NCI-H2171 treated with DMSO at 0.1 percent for 48 hours (cell line): Measurements from ENCODE around the gene VTI1A.
A peak's percentile ranks its signal among the peaks of the same experiment; 100 is the strongest.
"Not testable (repeated sequence)": the region's sequence is repeated elsewhere in the genome, so short reads cannot be mapped to it uniquely, and the experiment has no call there.

Experiments used
- DNase-seq: peaks from one replicate; lab custom pipeline; 2025; lab: John Stamatoyannopoulos, UW

Gene VTI1A

GRCh38 chr10:112446855-112447619, at the start of gene VTI1A, which contains the start of gene ZDHHC6:
Gene VTI1A (plus strand): TSS chr10:112447215. CDS start chr10:112447374, 159 bp downstream.
Gene ZDHHC6 (minus strand): TSS chr10:112446914. CDS start chr10:112445436, 1,478 bp downstream.
- peak; percentile 75 for DNase-seq

DNA sequence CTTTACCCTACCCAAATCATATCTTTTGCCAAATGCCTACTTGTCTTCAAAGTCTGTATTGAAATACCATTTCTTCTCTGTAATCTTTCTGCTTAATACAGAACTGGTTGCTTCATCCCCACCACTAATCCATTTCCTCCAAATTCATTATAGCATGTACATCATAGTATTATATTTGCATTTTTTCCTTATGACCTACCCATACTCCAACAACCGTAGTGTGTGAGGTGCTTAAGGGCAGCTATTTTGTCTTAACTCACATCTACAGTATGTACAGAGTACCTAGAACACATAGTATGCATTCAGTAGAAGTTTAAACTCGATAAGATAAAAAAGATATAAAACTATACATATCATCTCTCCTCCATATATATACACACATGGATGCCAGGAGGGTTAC, 49.4 kb upstream of the VTI1A start:
- no peak for DNase-seq

- no peak for DNase-seq
These were observed 44.1 kb upstream of the VTI1A start for GRCh38 chr10:112402917-112403316.

GRCh38 chr10:112404617-112405016, 42.4 kb upstream of the VTI1A start:
- no peak for DNase-seq

GRCh38 chr10:112406806-112407205, 40.2 kb upstream of the VTI1A start:
- not testable (repeated sequence) for DNase-seq

- DNase-seq: no peak
These were observed 39.3 kb upstream of the VTI1A start for GRCh38 chr10:112407696-112408095.

GRCh38 chr10:112409299-112409698, 37.7 kb upstream of the VTI1A start:
- DNase-seq: no peak

GRCh38 chr10:112409755-112410154, 37.3 kb upstream of the VTI1A start:
- DNase-seq: no peak

DNA sequence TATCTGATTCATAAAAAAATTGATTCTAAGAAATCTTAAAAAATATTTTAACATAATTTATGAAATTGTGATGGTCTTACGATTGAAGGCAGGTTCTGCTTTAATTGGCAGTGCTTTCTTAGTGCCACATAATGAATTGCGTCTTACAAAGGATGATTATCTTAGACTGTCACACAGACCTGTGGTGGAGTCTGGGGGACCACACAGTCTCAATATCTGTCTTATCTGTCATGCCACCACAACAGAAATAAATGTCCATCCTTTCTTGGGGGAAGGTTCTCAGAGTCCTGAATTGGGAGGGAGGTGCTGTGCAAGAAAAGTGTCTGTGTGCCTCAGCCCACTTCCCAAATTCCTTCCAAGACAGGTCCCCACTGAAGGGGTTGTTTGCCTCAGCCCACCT, 34.3 kb upstream of the VTI1A start:
- DNase-seq: no peak

- DNase-seq: no peak
These were observed 25.3 kb upstream of the VTI1A start for GRCh38 chr10:112421731-112422130.

DNA sequence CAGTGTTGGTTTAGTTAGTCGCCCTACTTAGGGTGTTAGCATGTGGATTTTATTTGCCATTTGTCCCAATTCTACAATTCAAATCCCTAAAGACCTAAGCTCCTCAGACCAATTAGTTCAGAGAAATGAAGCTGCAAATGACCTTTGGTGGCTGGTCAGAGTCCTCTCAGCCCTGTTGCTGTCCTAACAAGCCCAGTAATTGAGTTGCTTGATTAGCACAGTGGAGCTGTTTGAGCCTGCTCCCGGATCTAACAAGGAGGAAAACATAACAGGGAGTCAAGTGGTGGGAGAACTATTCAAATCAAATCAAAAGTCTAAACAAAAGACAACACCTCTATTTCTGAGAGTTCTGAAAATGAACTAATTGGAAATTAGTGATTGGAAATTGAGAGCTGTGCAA, 22.4 kb upstream of the VTI1A start:
- DNase-seq: no peak

GRCh38 chr10:112426111-112426510, 20.9 kb upstream of the VTI1A start:
- DNase-seq: no peak

- DNase-seq: no peak
These were observed 17.9 kb upstream of the VTI1A start for GRCh38 chr10:112429147-112429546.

- DNase-seq: no peak
These were observed 17.3 kb upstream of the VTI1A start for GRCh38 chr10:112429654-112430230.

GRCh38 chr10:112433136-112433535, 13.9 kb upstream of the VTI1A start:
- no peak for DNase-seq

GRCh38 chr10:112434988-112435619, 11.9 kb upstream of the VTI1A start:
- DNase-seq: no peak

GRCh38 chr10:112438356-112438755, 8.7 kb upstream of the VTI1A start:
- no peak for DNase-seq

- DNase-seq: no peak
These were observed 5.5 kb upstream of the VTI1A start for GRCh38 chr10:112441520-112441919.

DNA sequence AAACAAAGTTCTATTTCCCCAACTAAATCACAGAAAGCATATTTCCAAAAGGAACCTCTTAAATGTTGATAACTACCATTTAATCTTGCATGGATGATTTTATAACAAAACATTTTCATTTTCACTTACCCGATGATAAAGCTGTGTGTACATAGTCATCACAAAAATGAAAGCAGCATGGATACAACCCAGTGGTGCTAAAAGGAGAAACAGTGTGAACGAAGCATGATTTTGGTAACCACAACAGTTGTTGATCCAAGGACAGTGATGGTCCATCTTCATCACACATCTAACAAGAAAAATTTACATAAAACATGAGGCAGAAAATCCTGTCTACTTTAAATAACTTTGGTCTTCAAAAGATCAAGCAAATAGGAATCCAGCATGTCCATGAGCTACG, 5.0 kb upstream of the VTI1A start:
- DNase-seq: no peak

DNA sequence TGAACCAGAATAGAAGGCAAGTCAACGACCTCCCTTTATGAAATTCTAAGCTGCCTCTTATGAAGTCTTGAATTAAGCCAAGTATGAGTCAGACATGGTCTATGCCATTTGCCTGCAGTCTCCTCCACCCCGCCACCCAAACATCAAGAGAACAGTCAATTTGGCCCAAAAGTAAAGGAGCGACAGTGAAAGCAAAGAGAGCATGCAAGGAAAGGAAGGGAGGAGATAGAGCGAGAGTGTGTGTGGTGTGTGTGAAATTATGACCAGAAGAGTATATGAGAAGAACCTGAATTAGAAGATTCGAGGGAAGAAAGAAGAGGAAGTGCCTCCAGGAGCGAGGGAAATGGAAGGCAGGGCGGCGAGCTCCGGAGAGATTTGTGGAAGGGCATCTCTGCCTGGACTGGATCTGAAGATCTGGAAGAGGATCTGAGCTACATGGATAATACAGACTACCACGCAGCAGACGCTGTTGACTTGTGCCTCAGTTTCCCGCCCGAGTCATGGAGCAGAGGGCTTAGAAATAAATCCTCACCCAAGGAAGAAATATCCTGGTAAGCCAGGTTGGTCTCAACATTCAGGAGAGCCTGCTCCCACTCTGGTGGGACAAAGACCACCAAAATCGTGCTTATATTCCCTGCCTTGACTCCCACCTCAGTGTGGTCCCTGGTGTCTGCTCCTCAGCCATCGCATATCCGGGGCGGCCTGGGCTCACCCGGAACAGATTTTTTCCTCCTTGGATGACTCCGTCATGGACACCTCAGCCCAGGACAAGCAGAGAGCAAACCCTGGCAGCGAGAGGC, 760 bp upstream of the VTI1A start:
- no peak for DNase-seq

GRCh38 chr10:112447620-112447928, 559 bp downstream of the VTI1A start:
- no peak for DNase-seq

DNA sequence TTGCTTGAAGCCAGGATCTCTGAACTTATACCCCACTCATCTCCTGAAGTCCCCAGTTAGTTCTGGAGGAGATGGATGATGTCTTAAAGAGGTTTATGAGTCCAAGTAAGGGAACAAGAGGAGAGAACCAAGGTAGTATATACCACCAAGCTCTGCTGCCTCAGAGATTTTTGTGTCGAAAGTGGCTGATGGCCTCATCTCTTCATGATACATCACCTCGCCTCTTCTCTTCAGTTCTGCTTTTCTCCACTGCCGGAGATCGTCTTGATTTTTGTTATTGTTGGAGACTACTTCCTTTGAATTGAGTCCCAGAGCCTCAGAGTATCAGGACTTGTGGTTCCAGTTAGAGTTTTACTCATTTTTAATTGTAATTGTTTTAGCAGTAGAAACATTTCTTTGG, 1.9 kb downstream of the VTI1A start:
- no peak for DNase-seq
